Measurements from ENCODE around the gene MTHFD2. TPM values are rescaled to one million over a fixed set of nuclear protein-coding genes. Genes with fewer than 3 reads are reported as not detected.

Gene MTHFD2
- total RNA-seq, 1 donor from 2014 or later, result 62.2 TPM

GRCh38 chr2:74219846-74220486 lies 21.6 kb downstream of the MTHFD2 start:
- Histone ChIP-seq H3K27me3 (no peaks in the 10 kb centered on the region), H3K27ac (no peak overlapping the region), H3K9me3 (no peaks in the 10 kb centered on the region), H3K36me3 (peaks cover 32% of the 10 kb centered on the region), H3K4me1 (no peaks in the 10 kb centered on the region), H3K4me3 (no peak overlapping the region)
- intact Hi-C loops (cut with DNase I), result no loop called here
- ATAC-seq (no peak), DNase-seq (no peak)
- TF ChIP-seq CTCF (IDR thresholded peaks at IDR 0.05), result no peak

GRCh38 chr2:74221091-74221490 lies 22.7 kb downstream of the MTHFD2 start:
- no peaks in the 10 kb centered on the region for H3K4me1 ChIP-seq
- H3K36me3 ChIP-seq, result peaks cover 22% of the 10 kb centered on the region
- H3K27me3 ChIP-seq, result no peaks in the 10 kb centered on the region
- no peak overlapping the region for H3K27ac ChIP-seq
- H3K4me3 ChIP-seq, result no peak overlapping the region
- DNase-seq (no peak), ATAC-seq (no peak)
- intact Hi-C loops (cut with DNase I), result no loop called here
- no peak for TF ChIP-seq CTCF (IDR thresholded peaks at IDR 0.05)
- no peaks in the 10 kb centered on the region for H3K9me3 ChIP-seq

GRCh38 chr2:74221604-74222299 lies 23.3 kb downstream of the MTHFD2 start:
- TF ChIP-seq CTCF (IDR thresholded peaks at IDR 0.05), result no peak
- H3K27me3 ChIP-seq, result no peaks in the 10 kb centered on the region
- no peak for ATAC-seq
- H3K4me3 ChIP-seq, result no peak overlapping the region
- DNase-seq, result no peak
- H3K27ac ChIP-seq, result no peak overlapping the region
- no peaks in the 10 kb centered on the region for H3K9me3 ChIP-seq
- H3K36me3 ChIP-seq, result peaks cover 16% of the 10 kb centered on the region
- intact Hi-C loops (cut with DNase I), result no loop called here
- no peaks in the 10 kb centered on the region for H3K4me1 ChIP-seq

GRCh38 chr2:74222300-74222650 lies 23.9 kb downstream of the MTHFD2 start:
- Histone ChIP-seq H3K36me3 (peaks cover 11% of the 10 kb centered on the region), H3K27ac (no peak overlapping the region), H3K4me1 (no peaks in the 10 kb centered on the region), H3K4me3 (no peak overlapping the region), H3K9me3 (no peaks in the 10 kb centered on the region), H3K27me3 (no peaks in the 10 kb centered on the region)
- ATAC-seq (no peak), DNase-seq (no peak)
- no peak for TF ChIP-seq CTCF (IDR thresholded peaks at IDR 0.05)
- intact Hi-C loops (cut with DNase I), result no loop called here

GRCh38 chr2:74223941-74224770 lies 25.7 kb downstream of the MTHFD2 start:
- H3K27ac ChIP-seq, result no peak overlapping the region
- no peaks in the 10 kb centered on the region for H3K9me3 ChIP-seq
- no peak for ATAC-seq
- no peak for DNase-seq
- H3K27me3 ChIP-seq, result no peaks in the 10 kb centered on the region
- H3K4me3 ChIP-seq, result no peak overlapping the region
- no peaks in the 10 kb centered on the region for H3K36me3 ChIP-seq
- H3K4me1 ChIP-seq, result no peaks in the 10 kb centered on the region
- intact Hi-C loops (cut with DNase I), result no loop called here
- TF ChIP-seq CTCF (IDR thresholded peaks at IDR 0.05), result no peak

Data from upper lobe of right lung (tissue), 1 donor.